ENCODE data around the gene MDM1. TPM values are rescaled to one million over a fixed set of nuclear protein-coding genes. Genes with fewer than 3 reads are reported as not detected.

Gene MDM1
- total RNA-seq, 2 donors from 2014 or later, result 8.6 to 10.2 TPM

- ATAC-seq (no peak), DNase-seq (no peak)
- intact Hi-C loops (cut with DNase I), result loop anchor here in 1 of 2 donors (10.0 kb wide), 1 partner anchor 243 kb away; no protein-coding TSS in a partner anchor
Measured at GRCh38 chr12:68361953-68362352, 29.8 kb upstream of the MDM1 start.

GRCh38 chr12:68359674-68360073 is 27.5 kb upstream of the MDM1 start:
- peak in 1 of 2 donors; percentile 52 for ATAC-seq
- no peak for DNase-seq
- intact Hi-C loops (cut with DNase I), result loop anchor here (10.0 kb wide), 3 partner anchors 245 to 325 kb away; partner anchors contain the start of genes NUP107 (in 1 of the 2) and RAP1B (in 1 of the 2)

DNA sequence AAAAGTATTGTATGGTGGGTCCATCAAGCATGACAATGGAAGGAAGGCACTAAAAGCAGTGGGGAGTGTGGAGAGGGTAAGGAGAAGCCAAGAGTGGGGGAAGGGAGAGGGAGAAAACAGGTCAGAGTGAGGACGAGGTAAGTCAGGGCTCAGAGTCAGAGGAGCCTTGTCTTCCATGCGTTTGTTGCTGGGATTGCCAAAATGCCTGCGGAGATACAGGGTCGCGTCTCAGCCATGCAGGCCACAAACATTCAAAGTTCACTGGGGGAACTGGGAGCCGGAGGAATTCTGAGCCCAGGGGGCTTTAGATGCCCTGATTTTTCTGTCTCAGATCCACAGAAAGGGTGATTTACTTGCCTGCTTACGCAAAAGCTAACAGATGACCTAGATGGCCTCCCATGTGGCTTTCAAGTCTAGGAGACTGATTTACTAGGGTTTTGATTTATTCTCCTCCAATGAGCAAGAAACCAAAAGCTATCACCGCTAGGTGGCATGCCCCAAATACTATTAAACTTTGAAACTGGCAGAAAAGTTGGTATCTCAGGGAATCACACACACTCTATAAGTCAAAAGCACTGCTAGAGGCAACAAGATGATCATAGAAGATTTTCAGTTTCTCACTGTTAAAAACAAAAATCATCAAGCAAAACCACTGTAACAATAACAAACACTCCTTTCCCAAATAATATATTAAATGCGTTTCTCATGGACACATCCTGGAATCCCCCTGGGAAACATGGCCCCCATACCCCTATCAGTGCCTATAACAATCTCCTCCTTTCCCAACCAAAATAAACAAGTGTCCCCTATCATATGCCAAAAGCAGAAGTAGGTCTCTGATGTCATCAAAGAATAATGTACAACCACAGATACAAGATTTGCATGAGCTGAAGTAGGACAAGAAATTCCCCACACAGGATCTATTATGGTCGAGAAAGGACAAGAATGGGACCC is 26.6 kb upstream of the MDM1 start:
- ATAC-seq, result peak; percentile 75 to 87
- DNase-seq, result peak; percentile 48
- intact Hi-C loops (cut with DNase I), result loop anchor here (10.0 kb wide), 2 partner anchors 256 to 326 kb away; partner anchors contain the start of genes NUP107 (in 1 of the 2) and RAP1B (in 1 of the 2)

- DNase-seq (no peak), ATAC-seq (no peak)
- intact Hi-C loops (cut with DNase I), result loop anchor here (10.0 kb wide), 2 partner anchors 258 to 328 kb away; partner anchors contain the start of genes NUP107 (in 1 of the 2) and RAP1B (in 1 of the 2)
Measured at GRCh38 chr12:68356986-68357385, 24.8 kb upstream of the MDM1 start.

DNA sequence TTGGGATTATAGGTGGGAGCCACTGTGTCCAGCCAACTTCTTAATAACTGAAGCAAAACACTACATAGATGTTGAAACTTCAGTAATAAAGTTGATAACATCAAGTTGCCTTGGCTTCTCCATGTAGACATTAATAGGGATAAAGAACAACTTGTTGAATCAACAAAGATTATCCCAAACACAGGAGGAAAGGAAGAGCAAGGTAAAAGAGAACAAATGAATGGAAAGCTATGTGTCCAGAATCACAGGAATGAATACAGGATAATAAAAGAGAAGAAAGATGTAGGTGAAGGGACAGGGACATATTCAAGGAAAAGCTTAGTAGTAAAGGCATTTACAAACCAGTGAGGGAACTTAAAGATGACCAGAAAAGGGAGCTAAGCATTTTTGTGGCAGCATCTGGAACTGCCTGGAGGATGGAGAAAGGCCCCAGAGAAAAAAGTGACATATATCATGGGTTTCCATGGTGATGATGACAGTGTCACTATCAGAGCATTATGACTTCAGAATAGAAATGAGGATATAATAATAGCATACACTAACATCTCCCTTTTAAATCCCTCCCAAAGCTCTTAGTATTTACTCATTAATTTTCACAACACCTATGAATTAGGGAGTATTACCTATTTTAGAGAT is 24.0 kb upstream of the MDM1 start:
- intact Hi-C loops (cut with DNase I), result loop anchor here (10.0 kb wide), 2 partner anchors 259 to 329 kb away; partner anchors contain the start of genes NUP107 (in 1 of the 2) and RAP1B (in 1 of the 2)
- ATAC-seq, result no peak
- no peak for DNase-seq

DNA sequence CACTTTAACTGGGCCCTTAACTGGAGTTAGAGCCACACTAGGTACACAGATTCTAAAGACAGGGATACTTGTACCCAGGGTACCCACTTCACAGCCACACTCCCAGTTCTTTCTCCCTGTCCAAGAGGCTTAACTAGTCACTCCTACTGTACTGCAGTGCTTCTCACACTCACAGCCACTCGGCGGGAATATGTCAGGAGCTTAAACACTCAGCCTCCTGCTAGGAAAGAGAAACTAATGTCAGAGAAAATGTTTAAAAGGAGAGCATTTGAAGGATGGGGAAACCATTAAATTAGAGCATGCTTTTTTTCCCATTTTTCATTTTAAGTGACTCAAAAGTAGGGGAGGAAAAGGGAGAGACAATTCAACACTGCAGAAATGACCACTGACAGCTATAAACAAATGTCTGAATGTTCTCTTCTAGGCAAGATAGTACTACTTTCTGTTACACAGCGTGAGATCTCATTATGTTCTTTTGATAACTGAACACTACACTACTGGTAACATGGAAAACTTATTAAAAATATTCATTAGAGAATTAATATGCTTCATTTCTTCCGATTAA is 22.9 kb upstream of the MDM1 start:
- DNase-seq (no peak), ATAC-seq (no peak)
- intact Hi-C loops (cut with DNase I), result loop anchor here (10.0 kb wide), 2 partner anchors 260 to 330 kb away; partner anchors contain the start of genes NUP107 (in 1 of the 2) and RAP1B (in 1 of the 2)

DNA sequence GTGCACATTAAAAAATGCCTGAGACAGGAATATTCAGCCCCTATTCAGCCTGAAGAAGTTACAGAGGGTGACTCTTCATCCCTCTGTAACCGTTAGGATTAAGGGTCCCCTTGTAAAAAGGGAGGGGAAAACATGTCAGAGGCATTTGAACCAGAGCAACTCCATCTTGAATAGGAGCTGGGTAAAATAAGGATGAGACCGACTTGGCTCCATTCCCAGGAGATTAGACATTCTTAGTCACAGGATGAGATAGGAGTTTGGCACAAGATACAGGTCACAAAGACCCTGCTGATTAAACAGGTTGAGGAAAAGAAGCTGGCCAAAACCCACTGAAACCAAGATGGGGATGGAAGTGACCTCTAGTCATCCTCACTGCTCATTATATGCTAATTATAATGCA is 19.9 kb upstream of the MDM1 start:
- DNase-seq (no peak), ATAC-seq (peak in 1 of 2 donors; percentile 62)
- intact Hi-C loops (cut with DNase I), result loop anchor here (10.0 kb wide), 2 partner anchors 263 to 333 kb away; partner anchors contain the start of genes NUP107 (in 1 of the 2) and RAP1B (in 1 of the 2)

DNA sequence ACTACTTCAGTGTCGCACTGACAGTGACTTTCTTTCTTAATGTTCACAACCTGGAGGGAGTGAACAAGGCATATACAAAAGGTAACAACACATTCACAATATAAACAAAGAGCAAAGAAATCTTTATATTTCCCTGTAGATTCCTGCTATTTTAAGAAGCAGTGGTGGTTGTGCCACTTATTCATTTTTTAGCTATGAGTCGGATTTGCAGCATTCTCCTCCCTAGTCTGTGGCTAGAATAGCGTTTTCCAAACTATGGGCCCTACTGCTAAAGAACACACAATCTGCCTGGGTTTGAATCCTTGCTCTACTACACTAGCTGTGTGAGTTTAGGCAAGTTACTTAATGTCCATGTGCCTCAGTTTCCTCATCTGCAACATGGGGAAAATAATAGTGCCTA is 18.6 kb upstream of the MDM1 start:
- DNase-seq (no peak), ATAC-seq (no peak)
- intact Hi-C loops (cut with DNase I), result loop anchor here (10.0 kb wide), 2 partner anchors 264 to 334 kb away; partner anchors contain the start of genes NUP107 (in 1 of the 2) and RAP1B (in 1 of the 2)

GRCh38 chr12:68349921-68350606 is 17.9 kb upstream of the MDM1 start:
- no peak for ATAC-seq
- intact Hi-C loops (cut with DNase I), result loop anchor here (10.0 kb wide), 2 partner anchors 265 to 335 kb away; partner anchors contain the start of genes NUP107 (in 1 of the 2) and RAP1B (in 1 of the 2)

GRCh38 chr12:68349220-68349621 is 17.1 kb upstream of the MDM1 start:
- intact Hi-C loops (cut with DNase I), result no loop called here
- DNase-seq, result no peak
- peak in 1 of 2 donors; percentile 24 for ATAC-seq

More at GRCh38 chr12:68349921-68350606, 17.9 kb upstream of the MDM1 start:
- no peak for DNase-seq

DNA sequence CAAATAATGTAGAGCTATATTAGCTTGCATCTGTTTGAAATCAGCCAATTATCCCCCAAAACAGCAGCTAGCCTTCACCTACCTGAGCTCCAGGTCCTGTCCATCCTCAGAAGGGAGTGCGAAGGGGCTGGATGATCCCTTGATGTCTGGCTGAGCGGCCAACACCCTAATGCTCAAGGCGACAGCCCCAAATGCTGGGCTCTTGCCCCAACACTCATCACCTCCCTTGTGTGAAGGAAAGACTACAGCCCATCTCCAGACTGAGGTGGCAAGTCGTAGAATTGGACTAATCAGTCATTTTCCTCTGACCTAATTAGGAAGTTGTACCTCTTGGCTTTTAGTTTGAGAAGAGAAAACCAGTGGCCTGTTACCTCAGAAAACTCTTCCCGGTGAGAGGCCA is 16.3 kb upstream of the MDM1 start:
- intact Hi-C loops (cut with DNase I), result no loop called here
- ATAC-seq (peak; percentile 38 to 82), DNase-seq (no peak)

DNA sequence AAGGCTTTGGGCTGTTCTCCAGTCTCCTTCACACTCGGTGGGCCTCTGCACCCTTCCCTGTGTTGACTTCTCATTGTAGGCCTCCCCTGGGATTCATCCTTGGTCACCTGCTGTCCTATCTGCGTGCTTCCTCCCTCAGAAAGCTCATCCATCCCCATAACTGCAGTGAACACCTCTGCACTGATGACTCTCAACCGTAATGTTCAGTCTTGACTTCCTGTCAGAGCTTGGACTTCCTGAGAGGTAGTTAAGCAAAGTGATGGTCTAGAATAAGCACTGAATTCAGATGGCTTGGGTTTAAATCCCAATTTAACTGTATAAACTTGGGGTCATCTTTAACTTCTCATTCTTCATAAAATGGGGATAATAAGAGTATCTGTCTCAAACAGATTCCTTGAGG is 13.6 kb upstream of the MDM1 start:
- intact Hi-C loops (cut with DNase I), result no loop called here
- ATAC-seq, result no peak
- DNase-seq, result no peak

DNA sequence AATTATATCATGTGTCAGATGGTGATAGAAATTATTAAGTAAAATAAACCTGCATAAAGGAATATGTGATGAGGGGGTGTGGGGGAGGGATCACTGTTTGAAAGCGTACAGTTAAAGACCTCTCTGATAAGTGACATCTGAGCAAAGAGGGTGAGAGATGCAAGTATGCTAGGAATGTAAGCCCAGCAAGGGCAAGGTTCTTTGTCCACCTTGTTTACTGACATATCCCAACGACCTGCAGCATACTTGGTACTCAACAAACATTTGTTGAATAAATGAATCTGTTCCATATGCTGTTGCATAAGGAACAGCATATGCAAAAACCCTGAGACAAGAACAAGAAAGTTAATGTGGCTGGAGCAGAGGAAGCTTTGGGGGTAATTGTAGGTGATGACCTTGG is 12.0 kb upstream of the MDM1 start:
- ATAC-seq, result no peak
- intact Hi-C loops (cut with DNase I), result no loop called here

DNA sequence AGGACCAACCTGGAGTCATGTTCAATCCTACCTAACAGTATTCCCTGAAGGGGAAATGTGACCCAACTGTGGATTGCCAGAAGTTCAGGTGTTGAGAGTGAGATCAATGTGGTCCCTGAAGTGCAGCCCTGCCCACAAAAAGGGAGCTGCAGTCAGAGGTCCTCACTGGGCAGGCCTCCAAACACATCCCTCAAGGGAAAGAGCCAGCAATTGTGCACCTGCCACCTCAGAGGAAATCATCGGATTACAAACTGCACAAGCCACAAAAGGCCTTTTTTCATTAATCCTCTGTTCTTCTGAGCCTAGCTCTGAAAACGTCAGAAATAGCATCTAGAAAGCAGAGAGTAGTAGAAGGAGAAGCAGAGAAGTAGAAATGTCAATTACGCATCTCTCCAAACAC is 10.8 kb upstream of the MDM1 start:
- no peak for ATAC-seq
- intact Hi-C loops (cut with DNase I), result no loop called here
- no peak for DNase-seq

More for the DNA sequence above, 12.0 kb upstream of the MDM1 start:
- DNase-seq, result no peak

- intact Hi-C loops (cut with DNase I), result no loop called here
- DNase-seq, result no peak
- no peak for ATAC-seq
Measured at GRCh38 chr12:68341822-68342221, 9.7 kb upstream of the MDM1 start.

GRCh38 chr12:68340404-68341270 is 8.5 kb upstream of the MDM1 start:
- intact Hi-C loops (cut with DNase I), result no loop called here
- DNase-seq (no peak), ATAC-seq (peak in 1 of 2 donors; percentile 21)

DNA sequence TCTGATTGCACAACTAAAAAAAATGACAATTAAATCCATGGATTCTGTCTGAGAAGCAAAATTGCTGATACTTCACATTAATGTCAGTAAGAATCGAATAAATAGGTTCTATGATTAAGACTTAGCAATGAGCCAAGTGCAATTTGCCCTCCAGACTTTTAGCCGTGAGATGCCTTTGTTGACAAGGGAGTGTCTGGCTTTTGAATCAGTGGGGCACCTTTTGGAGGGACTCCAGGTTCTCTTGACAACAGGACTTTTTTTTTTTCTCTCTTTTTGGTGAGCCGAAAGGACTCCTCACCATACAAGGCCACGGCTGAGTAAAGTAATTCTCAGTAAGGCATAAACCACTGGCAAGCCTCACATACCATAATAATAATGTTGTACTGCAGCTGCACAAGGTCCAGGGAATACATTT is 4.7 kb upstream of the MDM1 start:
- intact Hi-C loops (cut with DNase I), result no loop called here

More for the DNA sequence above, 4.7 kb upstream of the MDM1 start:
- ATAC-seq (no peak), DNase-seq (no peak)
